Measurements from ENCODE around the gene ETV6.

DNA sequence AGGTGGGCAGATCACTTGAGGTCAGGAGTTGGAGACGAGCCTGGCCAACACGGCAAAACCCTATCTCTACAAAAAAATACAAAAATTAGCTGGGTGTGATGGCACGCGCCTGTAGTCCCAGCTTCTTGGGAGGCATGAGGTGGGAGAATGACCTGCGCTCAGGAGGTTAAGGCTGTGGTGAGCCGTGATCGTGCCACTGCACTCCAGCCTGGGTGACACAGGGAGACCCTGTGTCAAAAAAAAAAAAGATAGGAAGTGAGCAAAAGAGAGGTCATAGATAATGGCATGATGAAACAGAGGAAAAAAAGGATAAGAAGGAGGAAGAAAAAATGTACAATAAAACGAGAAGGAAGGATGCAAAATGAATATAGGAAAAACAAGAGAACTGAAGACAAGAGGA lies 159.5 kb downstream of the ETV6 start:
- TF ChIP-seq POLR2A (IDR thresholded peaks at IDR 0.05; ENCODE audit: low read depth, low read length) (no peak), POLR2AphosphoS5 (IDR thresholded peaks at IDR 0.05; ENCODE audit: low read depth, low read length) (no peak), TAF1 (IDR thresholded peaks at IDR 0.05; ENCODE audit: borderline replicate concordance, low read depth, low read length) (no peak)

Measured in GM12892 (cell line).